GM18505 (cell line): ENCODE data around the gene BCHE.
"Not testable (repeated sequence)": the region's sequence is repeated elsewhere in the genome, so short reads cannot be mapped to it uniquely, and the experiment has no call there.

Experiments used
- ATAC-seq: cut with Tn5 transposase; IDR thresholded peaks from one replicate; pipeline ENCODE4 v1.9.1; 2021; ENCODE audit not compliant: unreplicated experiment
- POLR2A ChIP-seq: IDR thresholded peaks from 4 replicates; pipeline ENCODE4 v1.6.1; 2011; ENCODE audit warnings: borderline replicate concordance; ENCODE audit not compliant: insufficient read depth, insufficient read length; ENCODE audit errors: extremely low read depth

Gene BCHE

GRCh38 chr3:165846056-165846455, 8.8 kb upstream of the BCHE start:
- no peak for ATAC-seq
- TF ChIP-seq POLR2A, result no peak

- ATAC-seq, result no peak
- TF ChIP-seq POLR2A, result no peak
These were observed 2.3 kb upstream of the BCHE start for GRCh38 chr3:165839296-165840076.

- ATAC-seq, result no peak
- TF ChIP-seq POLR2A, result no peak
These were observed 578 bp upstream of the BCHE start for GRCh38 chr3:165837801-165838200.

- TF ChIP-seq POLR2A, result no peak
- no peak for ATAC-seq
These were observed 1.8 kb downstream of the BCHE start for GRCh38 chr3:165835431-165835830.

- TF ChIP-seq POLR2A, result no peak
- ATAC-seq, result no peak
These were observed 6.5 kb downstream of the BCHE start for GRCh38 chr3:165830746-165831145.

- no peak for ATAC-seq
- TF ChIP-seq POLR2A, result no peak
These were observed 9.3 kb downstream of the BCHE start for GRCh38 chr3:165827883-165828282.

GRCh38 chr3:165827233-165827632, 10.0 kb downstream of the BCHE start:
- no peak for ATAC-seq
- TF ChIP-seq POLR2A, result no peak

GRCh38 chr3:165820671-165821123, 16.5 kb downstream of the BCHE start:
- no peak for TF ChIP-seq POLR2A
- no peak for ATAC-seq

GRCh38 chr3:165817160-165817709, 20.0 kb downstream of the BCHE start:
- no peak for ATAC-seq
- no peak for TF ChIP-seq POLR2A

GRCh38 chr3:165816209-165816608, 21.0 kb downstream of the BCHE start:
- ATAC-seq, result no peak

GRCh38 chr3:165815682-165816081, 21.5 kb downstream of the BCHE start:
- no peak for TF ChIP-seq POLR2A
- no peak for ATAC-seq

More at GRCh38 chr3:165816209-165816608, 21.0 kb downstream of the BCHE start:
- TF ChIP-seq POLR2A, result no peak

- no peak for ATAC-seq
These were observed 22.8 kb downstream of the BCHE start for GRCh38 chr3:165814380-165814779.

GRCh38 chr3:165807937-165808336, 29.3 kb downstream of the BCHE start:
- not testable (repeated sequence) for ATAC-seq

More at GRCh38 chr3:165814380-165814779, 22.8 kb downstream of the BCHE start:
- no peak for TF ChIP-seq POLR2A

- no peak for TF ChIP-seq POLR2A
- ATAC-seq, result peak; percentile 67
These were observed 31.2 kb downstream of the BCHE start for GRCh38 chr3:165805946-165806561.
